GM10266 (cell line): ENCODE results near the gene HMGXB3.
"Not testable (repeated sequence)": the region's sequence is repeated elsewhere in the genome, so short reads cannot be mapped to it uniquely, and the experiment has no call there.

Experiments used
- DNase-seq: peaks from one replicate; pipeline ENCODE4 v3.0.0; 2012; ENCODE audit errors: extremely low spot score
- CTCF ChIP-seq: IDR thresholded peaks from 2 replicates; pipeline ENCODE4 v1.5.1; 2012; ENCODE audit warnings: mild to moderate bottlenecking, low read depth; ENCODE audit not compliant: control insufficient read depth, insufficient read depth; ENCODE audit errors: missing control alignments

Gene HMGXB3

GRCh38 chr5:150044712-150045111, 44.2 kb downstream of the HMGXB3 start:
- TF ChIP-seq CTCF = no peak
- DNase-seq = no peak

GRCh38 chr5:150045549-150045948, 45.0 kb downstream of the HMGXB3 start:
- no peak for TF ChIP-seq CTCF
- DNase-seq = no peak

- TF ChIP-seq CTCF = no peak
- no peak for DNase-seq
These were observed 45.5 kb downstream of the HMGXB3 start for GRCh38 chr5:150046031-150046430.

GRCh38 chr5:150050172-150050811, 49.8 kb downstream of the HMGXB3 start:
- DNase-seq = not testable (repeated sequence)

- no peak for DNase-seq
- no peak for TF ChIP-seq CTCF
These were observed 51.2 kb downstream of the HMGXB3 start for GRCh38 chr5:150051657-150052195.

- DNase-seq = no peak
- TF ChIP-seq CTCF = no peak
These were observed 51.9 kb downstream of the HMGXB3 start for GRCh38 chr5:150052226-150052955.

- DNase-seq = no peak
- no peak for TF ChIP-seq CTCF
These were observed 52.6 kb downstream of the HMGXB3 start for GRCh38 chr5:150052956-150053712.
